Measurements from ENCODE around the gene SYS1.

SYS1 gene

GRCh38 chr20:45355209-45356084, 7.5 kb upstream of the SYS1 start:
- DNase-seq (ENCODE audit: low read depth, low spot score) = no peak

DNA sequence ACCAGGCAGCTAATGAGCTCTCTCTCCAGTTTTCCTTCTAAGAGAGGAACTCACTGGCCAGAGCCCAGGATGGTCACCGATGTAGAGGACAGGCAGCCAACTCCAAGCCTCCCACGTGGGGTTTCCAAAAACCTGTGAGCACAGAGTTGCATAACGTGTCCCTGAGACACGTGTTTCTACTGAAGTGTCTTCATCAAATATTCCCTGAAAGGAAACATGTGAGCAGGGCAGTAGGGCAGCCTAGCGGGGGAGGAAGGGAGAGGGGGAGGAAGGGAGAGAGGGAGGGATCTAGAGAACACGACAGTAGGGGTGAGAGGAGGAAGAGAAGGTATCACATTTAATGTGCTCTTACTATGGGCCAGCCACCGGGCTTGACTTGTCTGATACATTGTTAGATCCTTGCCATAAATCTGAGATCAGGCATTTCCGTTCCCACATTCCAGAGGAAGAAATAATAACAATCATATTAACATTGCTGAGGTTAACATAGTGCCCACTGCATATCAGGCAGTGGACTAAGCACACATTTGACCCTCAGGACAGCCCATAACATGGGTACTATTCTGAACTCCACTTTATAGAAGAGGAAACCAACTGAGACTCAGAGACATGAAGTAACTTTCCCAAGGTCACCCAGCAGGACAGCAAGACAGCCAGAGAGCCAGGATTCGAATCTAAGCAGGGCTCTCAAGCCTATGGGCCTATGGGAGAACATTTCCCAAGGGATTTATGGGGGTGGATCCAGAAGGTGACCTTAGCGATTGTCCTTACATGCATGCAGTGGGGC, 4.5 kb upstream of the SYS1 start:
- DNase-seq (ENCODE audit: low read depth, low spot score) = no peak

DNA sequence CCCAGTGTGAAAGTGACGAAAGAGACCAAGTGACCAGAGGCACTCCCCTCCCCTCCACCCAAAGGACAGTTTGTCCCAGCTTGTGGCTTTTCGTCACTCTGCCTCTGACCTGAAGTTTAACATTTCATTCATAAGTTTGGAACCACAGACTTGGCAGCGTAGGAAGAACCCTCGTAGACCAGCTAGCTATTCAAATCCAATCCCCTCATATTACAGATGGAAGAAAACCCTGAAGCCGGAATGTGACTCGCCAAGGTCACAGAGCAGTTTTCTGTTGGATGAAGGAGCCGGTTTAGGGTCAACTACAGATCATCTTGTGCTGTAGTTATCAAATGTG, 3.9 kb upstream of the SYS1 start:
- no peak for DNase-seq (ENCODE audit: low read depth, low spot score)

GRCh38 chr20:45359406-45360148, 3.4 kb upstream of the SYS1 start:
- peak; percentile 86 for DNase-seq (ENCODE audit: low read depth, low spot score)

DNA sequence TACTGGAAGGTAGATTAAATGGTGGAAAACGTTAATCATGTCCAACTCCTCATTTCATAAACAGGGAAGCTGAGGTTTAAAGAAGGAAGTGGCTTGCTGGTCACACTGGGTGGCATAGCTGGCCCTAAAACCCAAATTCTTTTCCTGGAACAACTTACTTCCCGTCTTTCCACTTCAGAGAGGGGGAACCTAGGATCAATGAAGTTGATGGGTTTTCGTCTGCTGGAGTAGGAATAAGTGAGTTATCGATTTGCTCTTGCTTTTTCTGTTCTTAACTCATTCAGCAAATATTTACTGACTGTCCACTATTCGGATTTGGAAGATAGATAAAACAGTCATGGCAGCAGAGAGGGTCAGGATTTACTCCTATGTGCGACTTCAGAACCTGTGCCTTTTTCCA, 1.2 kb upstream of the SYS1 start:
- DNase-seq (ENCODE audit: low read depth, low spot score) = no peak

DNA sequence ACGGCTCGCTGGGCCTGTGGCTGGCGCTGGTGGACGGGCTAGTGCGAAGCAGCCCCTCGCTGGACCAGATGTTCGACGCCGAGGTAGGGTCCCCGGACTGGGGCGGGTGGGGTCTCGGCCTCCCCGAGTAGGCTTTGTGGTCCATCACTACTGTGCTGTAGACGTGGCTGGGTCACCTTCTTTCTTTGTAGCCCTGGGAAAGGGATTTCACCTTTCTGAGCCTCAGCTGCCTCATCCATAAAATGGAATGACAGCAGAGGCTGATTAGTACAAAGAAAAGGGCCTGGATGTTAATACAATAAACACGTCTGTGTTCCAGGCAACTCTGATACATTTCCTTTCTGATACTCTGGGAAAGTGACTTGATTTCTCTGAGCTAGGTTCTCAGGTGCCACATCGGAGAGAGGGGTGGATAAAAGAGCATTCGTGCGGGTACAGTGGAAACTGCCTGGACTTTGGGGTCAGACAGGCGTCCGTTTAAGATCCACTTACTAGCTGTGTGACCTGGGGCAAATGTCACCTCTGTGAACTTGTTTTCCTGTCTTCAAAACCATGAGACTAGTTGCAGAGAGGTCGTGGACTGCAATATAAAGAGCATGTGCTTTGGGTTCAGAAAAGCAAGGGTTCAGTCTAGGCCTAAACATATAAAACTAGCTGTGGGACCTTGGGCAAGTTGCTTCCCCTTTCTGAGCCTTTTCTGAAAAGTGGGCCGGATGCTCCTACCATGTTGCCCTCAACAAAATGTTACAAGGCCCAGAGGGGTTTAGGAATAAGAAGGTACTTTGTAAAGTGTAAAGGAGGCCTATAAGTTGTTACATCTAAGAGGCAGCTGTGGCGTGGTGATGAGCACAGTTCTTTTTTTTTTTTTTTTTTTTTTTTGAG, 896 bp downstream of the SYS1 start:
- DNase-seq (ENCODE audit: low read depth, low spot score) = no peak

DNA sequence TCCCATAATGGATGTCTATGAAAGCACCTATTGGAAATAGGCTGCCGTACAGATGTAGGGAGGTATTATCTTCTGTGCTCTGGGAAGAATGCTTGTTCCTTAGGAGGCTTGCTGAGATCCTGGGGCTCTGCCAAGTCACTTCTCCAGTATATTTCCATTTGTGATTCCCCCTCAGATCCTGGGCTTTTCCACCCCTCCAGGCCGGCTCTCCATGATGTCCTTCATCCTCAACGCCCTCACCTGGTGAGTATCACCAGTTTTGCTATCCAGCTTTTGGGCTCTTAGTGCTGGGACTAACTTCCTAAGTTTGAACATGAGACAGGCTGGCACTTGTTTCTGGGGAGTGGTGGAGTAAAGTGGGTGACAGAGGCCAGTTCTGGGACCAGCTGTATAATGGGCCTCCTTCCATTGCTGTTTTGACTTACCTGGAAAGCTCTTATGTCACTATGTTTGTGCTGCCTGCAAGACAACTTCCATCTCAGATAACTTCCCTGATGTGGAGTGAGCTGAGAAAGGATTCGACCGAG, 2.6 kb downstream of the SYS1 start:
- DNase-seq (ENCODE audit: low read depth, low spot score) = no peak

GRCh38 chr20:45366192-45366591, 3.2 kb downstream of the SYS1 start:
- no peak for DNase-seq (ENCODE audit: low read depth, low spot score)

DNA sequence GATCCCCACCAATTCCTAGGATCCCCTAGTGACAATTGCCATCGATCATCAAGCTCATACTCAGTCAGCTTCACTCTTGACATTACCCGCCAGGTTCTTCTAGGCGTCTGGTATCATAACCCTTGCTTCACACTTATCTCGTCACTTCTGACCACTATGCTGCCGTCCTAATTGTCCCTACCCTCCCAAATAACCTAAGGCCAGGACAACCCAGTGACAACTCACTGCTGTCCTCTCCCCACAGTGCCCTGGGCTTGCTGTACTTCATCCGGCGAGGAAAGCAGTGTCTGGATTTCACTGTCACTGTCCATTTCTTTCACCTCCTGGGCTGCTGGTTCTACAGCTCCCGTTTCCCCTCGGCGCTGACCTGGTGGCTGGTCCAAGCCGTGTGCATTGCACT, 3.7 kb downstream of the SYS1 start:
- no peak for DNase-seq (ENCODE audit: low read depth, low spot score)

DNA sequence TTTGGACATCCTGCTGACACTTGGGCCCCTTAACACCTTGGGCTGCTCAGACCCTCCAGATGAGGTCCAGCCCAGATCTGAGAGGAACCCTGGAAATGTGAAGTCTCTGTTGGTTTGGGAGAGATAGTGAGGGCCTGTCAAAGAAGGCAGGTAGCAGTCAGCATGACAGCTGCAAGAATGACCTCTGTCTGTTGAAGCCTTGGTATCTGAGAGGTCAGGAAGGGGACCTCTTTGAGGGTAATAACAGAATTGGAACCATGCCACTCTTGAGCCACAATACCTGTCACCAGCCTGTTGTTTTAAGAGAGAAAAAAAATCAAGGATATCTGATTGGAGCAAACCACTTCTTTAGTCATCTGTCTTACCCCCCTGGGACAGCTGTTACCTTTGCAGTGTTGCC, 4.2 kb downstream of the SYS1 start:
- no peak for DNase-seq (ENCODE audit: low read depth, low spot score)

DNA sequence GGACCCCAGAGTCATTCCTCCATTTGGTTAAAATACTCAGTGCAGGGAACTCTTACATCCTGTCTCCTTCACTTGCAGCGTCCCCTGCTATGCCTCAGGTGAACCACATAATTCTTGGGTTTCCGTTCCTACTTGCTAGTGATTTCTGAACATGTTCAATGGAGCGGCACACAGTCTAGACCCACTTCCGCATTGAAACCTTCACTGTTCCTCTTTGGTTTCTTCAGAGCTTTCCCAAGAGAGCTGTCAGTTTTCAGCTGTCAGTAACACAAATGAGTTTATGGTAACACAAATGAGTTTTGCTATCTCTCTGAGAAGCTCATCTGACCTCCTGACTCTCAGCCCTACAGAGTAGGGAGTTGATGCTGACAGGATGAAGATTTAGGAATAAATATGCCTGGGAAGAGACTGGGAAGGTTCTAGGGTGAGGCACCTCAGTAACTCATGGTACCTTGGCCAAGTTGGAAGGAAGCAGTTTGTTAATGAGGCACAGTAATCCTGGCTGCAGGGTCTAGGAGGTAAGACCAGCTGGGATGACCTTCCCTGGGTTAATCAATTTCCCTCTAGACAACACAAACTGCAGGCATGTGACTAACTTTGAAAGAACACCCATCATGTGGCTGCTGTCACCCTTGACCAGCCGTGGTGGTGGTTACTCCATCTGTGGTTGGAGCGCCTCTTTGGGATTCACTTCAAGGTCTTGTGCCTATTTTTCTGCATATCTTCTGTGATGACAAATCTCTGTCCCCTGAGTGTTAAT, 5.4 kb downstream of the SYS1 start:
- DNase-seq (ENCODE audit: low read depth, low spot score) = no peak

- no peak for DNase-seq (ENCODE audit: low read depth, low spot score)
These were observed 7.7 kb downstream of the SYS1 start for GRCh38 chr20:45370571-45371160.

DNA sequence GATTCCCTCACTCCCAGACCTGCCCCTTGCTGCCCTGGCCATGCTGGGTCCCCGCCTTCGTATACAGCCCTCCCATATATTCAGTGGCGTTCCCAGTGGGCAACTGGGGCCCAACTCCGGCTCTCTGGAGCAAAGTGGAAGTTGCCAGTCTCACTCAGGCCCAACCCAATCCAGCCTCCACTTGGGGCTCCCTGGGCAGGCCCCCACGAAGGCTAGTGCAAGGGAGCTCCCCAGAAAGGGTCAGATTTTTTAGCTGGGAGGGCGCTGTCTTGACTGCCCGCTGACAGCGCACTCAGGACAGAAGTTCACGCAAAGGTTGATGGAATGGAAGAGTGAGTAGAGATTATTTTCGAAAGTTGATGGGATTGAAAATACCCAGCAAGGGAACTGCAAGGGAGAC, 9.3 kb downstream of the SYS1 start:
- DNase-seq (ENCODE audit: low read depth, low spot score) = no peak

- DNase-seq (ENCODE audit: low read depth, low spot score) = no peak
These were observed 9.8 kb downstream of the SYS1 start for GRCh38 chr20:45372646-45373352.

DNA sequence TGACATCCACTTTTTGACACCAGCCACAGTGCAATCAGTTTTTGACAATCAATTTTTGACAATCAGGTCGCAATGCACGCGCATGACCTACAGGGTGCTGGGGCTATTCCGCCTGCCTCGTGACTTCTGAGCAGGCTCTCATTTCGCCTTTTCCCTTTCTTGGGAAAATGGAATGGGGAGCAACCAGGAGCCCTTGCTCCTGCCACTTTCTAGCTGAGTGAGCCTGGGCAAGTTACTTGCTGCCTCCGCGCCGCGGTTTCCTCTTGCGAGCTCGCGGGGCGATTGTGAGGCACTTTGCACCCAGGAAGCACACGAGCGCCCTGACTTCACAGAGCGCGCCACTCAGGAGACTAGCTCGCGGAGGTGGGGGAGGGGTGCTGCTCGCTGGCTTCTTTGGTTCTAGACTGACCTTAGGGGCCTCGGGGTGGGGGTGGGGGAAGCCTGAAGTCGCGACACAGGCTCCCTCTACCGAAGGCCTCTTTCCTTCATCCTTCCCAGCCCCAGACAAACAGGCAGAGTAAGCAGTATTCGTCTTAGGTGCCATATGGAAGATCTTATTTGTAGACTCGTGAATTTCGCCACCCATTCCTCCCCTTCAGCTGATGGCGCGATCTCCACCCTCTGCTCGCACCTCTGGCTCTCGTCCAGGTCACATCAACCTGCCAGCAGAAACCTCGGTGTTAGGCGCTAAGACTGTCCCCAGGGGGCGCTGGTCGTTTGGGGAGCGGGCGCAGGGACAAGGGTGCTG, 10.6 kb downstream of the SYS1 start:
- DNase-seq (ENCODE audit: low read depth, low spot score) = peak; percentile 92

DNA sequence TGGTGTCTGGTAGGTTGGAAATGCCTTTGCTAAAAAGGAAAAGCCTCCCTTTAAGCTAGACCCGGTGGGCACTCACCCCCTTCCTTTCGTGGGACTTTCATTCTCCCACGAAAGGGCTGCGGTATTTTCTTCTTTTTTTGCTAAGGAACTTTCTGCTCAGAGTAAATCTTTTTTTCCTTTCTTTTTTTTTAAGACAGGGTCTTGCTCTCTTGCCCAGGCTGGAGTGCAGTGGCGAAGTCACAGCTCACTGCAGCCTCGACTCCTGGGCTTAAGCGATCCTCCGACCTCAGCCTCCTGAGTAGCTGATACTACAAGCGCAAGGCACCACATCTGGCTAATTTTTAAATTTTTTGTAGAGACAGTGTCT, 11.1 kb downstream of the SYS1 start:
- DNase-seq (ENCODE audit: low read depth, low spot score) = no peak

DNA sequence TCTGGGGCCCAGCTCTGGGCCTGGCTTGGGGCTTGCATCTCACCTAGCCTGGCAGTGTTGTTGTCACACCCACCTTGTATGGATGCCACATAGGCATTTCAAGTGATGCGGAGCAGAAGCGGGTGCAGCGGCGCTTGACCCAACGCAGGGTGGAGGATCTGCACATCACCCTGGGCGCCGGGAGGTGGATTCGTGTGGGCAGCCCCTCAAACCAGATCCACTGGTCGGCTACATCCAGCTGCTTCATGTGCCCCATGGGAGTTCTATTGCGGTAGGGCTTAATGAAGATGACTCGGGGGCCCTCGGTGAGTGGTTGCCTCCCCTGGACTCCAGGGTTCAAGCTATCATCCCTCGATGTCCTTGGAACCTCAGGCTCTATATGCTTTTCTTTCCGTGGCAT, 12.0 kb downstream of the SYS1 start:
- no peak for DNase-seq (ENCODE audit: low read depth, low spot score)

DNA sequence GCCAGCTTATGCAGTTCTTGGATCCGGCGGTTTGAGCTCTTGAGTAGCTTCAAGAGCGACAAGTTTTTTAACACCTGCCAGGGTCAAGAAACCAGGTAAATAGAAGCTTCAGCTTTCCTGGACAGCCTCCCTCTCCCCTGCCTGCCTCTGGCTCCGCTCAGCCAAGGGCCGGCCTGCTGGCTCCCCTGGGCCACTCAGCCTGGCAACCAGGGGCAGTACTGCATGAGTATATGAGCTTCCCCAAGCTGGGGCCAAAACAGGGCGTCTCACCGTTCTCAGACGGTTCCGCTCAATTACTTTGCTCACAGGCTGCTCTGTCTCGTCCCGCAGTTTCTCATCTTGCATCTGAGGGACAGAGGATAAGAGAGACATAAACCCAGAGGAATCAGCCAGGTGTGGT, 14.3 kb downstream of the SYS1 start:
- DNase-seq (ENCODE audit: low read depth, low spot score) = no peak

DNA sequence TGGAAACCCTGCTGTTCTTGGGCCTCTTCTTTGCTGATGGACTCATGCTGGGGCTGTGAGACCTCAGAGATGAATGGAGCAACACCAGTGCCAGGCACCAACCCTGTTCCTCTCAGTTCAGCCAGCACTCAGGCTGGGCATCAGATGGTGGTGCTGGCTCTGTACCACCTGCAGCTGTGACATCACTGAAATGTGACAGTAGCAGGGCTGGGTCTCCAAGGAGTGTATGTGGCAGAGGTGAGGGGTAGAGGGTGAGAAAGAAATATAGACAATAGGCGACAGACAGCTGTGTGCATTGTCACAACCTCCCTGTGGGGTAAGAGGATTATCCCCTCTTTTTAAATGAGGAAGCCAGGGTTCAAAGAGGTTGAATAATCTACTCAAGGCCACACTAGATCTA, 15.2 kb downstream of the SYS1 start, which contains the start of gene TP53TG5:
TSS of gene TP53TG5 (minus strand) at position 135 of the 400 bp plus-strand sequence. CDS start at position 46, 89 bp downstream.
- no peak for DNase-seq (ENCODE audit: low read depth, low spot score)
